CD4-positive, alpha-beta T cell (primary cell): ENCODE measurements around the gene SLC25A20. TPM values are rescaled to one million over a fixed set of nuclear protein-coding genes. Genes with fewer than 3 reads are reported as not detected.

Source experiments
- ATAC-seq: fragments of 200-7000 bp; cut with Tn5 transposase; one replicate; pipeline ENCODE4 v1.10.0; 2022; ENCODE audit warnings: mild to moderate bottlenecking; ENCODE audit not compliant: poor library complexity
- CTCF ChIA-PET: fragments of 350-600 bp; sonication (Branson Sonifier 250); formaldehyde crosslinking; loops from one replicate; lab custom pipeline; 2021; ENCODE audit warnings: antibody characterized with exemption, inconsistent platforms; lab: Charles Lee
- POLR2A ChIA-PET: fragments of 350-600 bp; sonication (Branson Sonifier 250); formaldehyde crosslinking; loops from one replicate; lab custom pipeline; 2021; ENCODE audit warnings: antibody characterized with exemption, inconsistent platforms; lab: Charles Lee
- DNase-seq, 14 experiments: peaks; one replicate each; pipeline ENCODE4 v3.0.0-alpha.2; 2013 to 2020; ENCODE audit warnings: mixed read lengths in 2 of 14
- H3K27ac ChIP-seq, 2 donors: one replicate each; pipeline versions ENCODE4 v1.5.1 to v1.7.0; 2013; ENCODE audit warnings: low read length in 2 of 2, low read depth in 1 of 2, mild to moderate bottlenecking in 1 of 2
- H3K27me3 ChIP-seq, 2 experiments: 1 replicate in 1 of 2; 2 replicates in 1 of 2; pipeline versions ENCODE4 v1.6.1 to v1.7.0; 2013; ENCODE audit warnings: low read length in 2 of 2, control low read depth in 1 of 2, mild to moderate bottlenecking in 1 of 2, moderate library complexity in 1 of 2; ENCODE audit not compliant: insufficient read depth in 2 of 2, control insufficient read depth in 1 of 2
- H3K36me3 ChIP-seq: one replicate; pipeline ENCODE4 v1.6.1; 2013; ENCODE audit warnings: low read length, control low read depth; ENCODE audit not compliant: insufficient read depth
- H3K4me1 ChIP-seq: one replicate; pipeline ENCODE4 v1.6.1; 2013; ENCODE audit warnings: low read length, control low read depth; ENCODE audit not compliant: insufficient read depth
- H3K4me3 ChIP-seq: one replicate; pipeline ENCODE4 v1.5.1; 2013; ENCODE audit warnings: mild to moderate bottlenecking, low read length, moderate library complexity
- H3K9me3 ChIP-seq, 2 experiments: 1 replicate in 1 of 2; 2 replicates in 1 of 2; pipeline versions ENCODE4 v1.6.1 to v1.7.0; 2013; ENCODE audit warnings: low read length in 2 of 2, mild to moderate bottlenecking in 2 of 2, control low read depth in 1 of 2, moderate library complexity in 1 of 2; ENCODE audit not compliant: control insufficient read depth in 1 of 2, insufficient read depth in 1 of 2
- H3K27ac Mint-ChIP-seq: one replicate; pipeline ENCODE4 v1.8.0; 2020; ENCODE audit warnings: mixed read lengths
- H3K27me3 Mint-ChIP-seq: one replicate; pipeline ENCODE4 v1.8.0; 2021; ENCODE audit warnings: mixed read lengths
- H3K36me3 Mint-ChIP-seq: one replicate; pipeline ENCODE4 v1.8.0; 2021; ENCODE audit warnings: low read depth, mixed read lengths
- H3K4me1 Mint-ChIP-seq: one replicate; pipeline ENCODE4 v1.8.0; 2021; ENCODE audit warnings: low read depth, mixed read lengths
- H3K4me3 Mint-ChIP-seq: one replicate; pipeline ENCODE4 v1.8.0; 2020; ENCODE audit warnings: mild to moderate bottlenecking, mixed read lengths
- H3K9me3 Mint-ChIP-seq: one replicate; pipeline ENCODE4 v1.8.0; 2020; ENCODE audit warnings: mixed read lengths
- CTCF ChIP-seq: fragments of 200-600 bp; IDR thresholded peaks from one replicate; pipeline ENCODE4 v1.8.0; 2022; ENCODE audit warnings: antibody characterized with exemption, mild to moderate bottlenecking
- intact Hi-C, 2 experiments: fragments of 100-400 bp; cut with DNase I in 1 of 2; cut with micrococcal nuclease in 1 of 2; formaldehyde crosslinking; loops; one replicate each; pipeline versions ENCODE4 v1.15.1 to v1.9.0; 2023 to 2025; cut with DNase I, micrococcal nuclease
- total RNA-seq, 174 experiments: library from RNA in 2 of 174; stranded (reverse) in 2 of 174; gene quantifications; one replicate each; pipeline ENCODE4 v1.2.3 and lab custom pipeline; 2021 to 2026

Gene SLC25A20
- total RNA-seq, 2 experiments from 2014 or later, result 0.41 to 0.78 TPM

DNA sequence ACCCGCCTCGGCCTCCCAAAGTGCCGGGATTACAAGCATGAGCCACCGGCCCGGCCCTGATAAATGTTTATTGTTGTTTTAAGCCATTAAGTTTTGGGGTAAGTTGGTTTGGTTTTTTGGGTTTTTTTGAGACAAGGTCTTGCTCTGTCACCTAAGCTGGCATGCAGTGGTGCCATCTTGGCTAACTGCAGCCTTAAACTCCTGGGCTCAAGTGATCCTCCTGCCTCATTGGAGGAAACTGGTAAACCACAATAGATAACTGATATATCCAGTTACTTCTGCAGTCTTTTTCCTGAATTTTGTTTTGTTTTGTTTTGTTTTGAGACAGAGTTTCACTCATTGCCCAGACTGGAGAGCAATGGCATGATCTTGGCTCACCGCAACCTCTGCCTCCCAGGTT is 4.2 kb downstream of the SLC25A20 start:
- H3K27ac Mint-ChIP-seq, result no peak overlapping the region
- H3K4me1 Mint-ChIP-seq, result peaks cover 44% of the 10 kb centered on the region

DNA sequence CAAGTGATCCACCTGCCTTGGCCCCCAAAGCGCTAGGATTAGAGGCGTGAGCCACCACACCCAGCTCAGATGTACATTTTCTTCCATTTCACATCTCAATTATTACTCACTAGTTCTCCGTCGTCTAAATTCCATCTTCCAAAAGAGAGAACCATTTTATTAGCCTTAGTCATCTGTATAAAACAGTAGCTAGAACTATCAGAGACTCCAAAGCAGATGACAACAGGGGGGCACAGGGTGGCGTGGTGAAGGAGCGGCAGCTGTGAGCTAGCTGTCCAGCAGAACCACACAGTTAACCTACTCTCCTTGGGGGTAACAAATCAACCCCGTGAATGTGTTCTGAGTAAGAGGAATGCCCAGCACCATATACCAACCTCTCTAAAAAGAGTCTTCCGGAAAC is 7.1 kb downstream of the SLC25A20 start:
- ATAC-seq (no peak), DNase-seq (no peak)
- H3K27me3 ChIP-seq, result no peaks in the 10 kb centered on the region
- intact Hi-C loops, result no loop called here
- no peak overlapping the region for H3K4me3 ChIP-seq
- H3K4me1 ChIP-seq, result peaks cover 15% of the 10 kb centered on the region
- POLR2A ChIA-PET, result no interaction called here
- no peak overlapping the region for H3K27ac ChIP-seq
- no peaks in the 10 kb centered on the region for H3K9me3 Mint-ChIP-seq
- H3K27ac Mint-ChIP-seq, result no peak overlapping the region
- peaks cover 35% of the 10 kb centered on the region for H3K36me3 Mint-ChIP-seq
- H3K27me3 Mint-ChIP-seq, result no peaks in the 10 kb centered on the region
- peaks cover 29% of the 10 kb centered on the region for H3K4me1 Mint-ChIP-seq
- H3K4me3 Mint-ChIP-seq, result no peak overlapping the region
- H3K9me3 ChIP-seq, result no peaks in the 10 kb centered on the region
- TF ChIP-seq CTCF, result no peak
- peaks cover 25% of the 10 kb centered on the region for H3K36me3 ChIP-seq
- CTCF ChIA-PET, result no interaction called here

More for the DNA sequence above, 4.2 kb downstream of the SLC25A20 start:
- no peaks in the 10 kb centered on the region for H3K27me3 Mint-ChIP-seq
- H3K36me3 ChIP-seq, result peaks cover 19% of the 10 kb centered on the region
- no peak overlapping the region for H3K4me3 ChIP-seq
- H3K4me1 ChIP-seq, result peaks cover 43% of the 10 kb centered on the region
- H3K4me3 Mint-ChIP-seq, result no peak overlapping the region
- no peaks in the 10 kb centered on the region for H3K9me3 Mint-ChIP-seq
- ChIA-PET CTCF (no interaction called here), POLR2A (interaction anchor here (0.6 kb wide), 1 partner anchor 154 kb away, joined by 3 read pairs; no protein-coding TSS in a partner anchor)
- no peak overlapping the region for H3K27ac ChIP-seq
- H3K36me3 Mint-ChIP-seq, result peaks cover 25% of the 10 kb centered on the region
- DNase-seq (no peak), ATAC-seq (no peak)
- no peak for TF ChIP-seq CTCF
- intact Hi-C loops, result no loop called here
- H3K27me3 ChIP-seq, result no peaks in the 10 kb centered on the region
- no peaks in the 10 kb centered on the region for H3K9me3 ChIP-seq

GRCh38 chr3:48885753-48886152 is 12.9 kb downstream of the SLC25A20 start:
- H3K27me3 Mint-ChIP-seq, result no peaks in the 10 kb centered on the region
- ChIA-PET CTCF (no interaction called here), POLR2A (no interaction called here)
- H3K4me3 Mint-ChIP-seq, result no peak overlapping the region
- Histone ChIP-seq H3K4me1 (no peaks in the 10 kb centered on the region), H3K36me3 (peaks cover 49% of the 10 kb centered on the region), H3K4me3 (no peak overlapping the region), H3K27ac (no peak overlapping the region), H3K27me3 (no peaks in the 10 kb centered on the region), H3K9me3 (no peaks in the 10 kb centered on the region)
- intact Hi-C loops, result no loop called here
- H3K4me1 Mint-ChIP-seq, result peaks cover 20% of the 10 kb centered on the region
- ATAC-seq, result no peak
- DNase-seq, result no peak
- TF ChIP-seq CTCF, result no peak
- H3K27ac Mint-ChIP-seq, result no peak overlapping the region
- H3K36me3 Mint-ChIP-seq, result peaks cover 59% of the 10 kb centered on the region
- H3K9me3 Mint-ChIP-seq, result no peaks in the 10 kb centered on the region
